Measurements from ENCODE around the gene PTHLH.

Gene PTHLH

GRCh38 chr12:27972721-27973120 is at the start of gene PTHLH:
Gene PTHLH, minus strand, starts transcription at chr12:27972733. Its CDS starts 3,239 bp downstream, at chr12:27969494.
- DNase-seq (ENCODE audit: low read depth in 2 of 2, low spot score in 1 of 2): no peak

- DNase-seq (ENCODE audit: low read depth in 2 of 2, low spot score in 1 of 2): no peak
These were observed 49.2 kb upstream of the PTHLH start for GRCh38 chr12:28021704-28022103.

GRCh38 chr12:28017873-28018255 is 45.3 kb upstream of the PTHLH start:
- no peak for DNase-seq (ENCODE audit: low read depth in 2 of 2, low spot score in 1 of 2)

GRCh38 chr12:28017126-28017872 is 44.8 kb upstream of the PTHLH start:
- no peak for DNase-seq (ENCODE audit: low read depth in 2 of 2, low spot score in 1 of 2)

- DNase-seq (ENCODE audit: low read depth in 2 of 2, low spot score in 1 of 2): no peak
These were observed 42.6 kb upstream of the PTHLH start for GRCh38 chr12:28015165-28015564.

GRCh38 chr12:28014196-28014595 is 41.7 kb upstream of the PTHLH start:
- DNase-seq (ENCODE audit: low read depth in 2 of 2, low spot score in 1 of 2): no peak

GRCh38 chr12:28012333-28012918 is 39.9 kb upstream of the PTHLH start:
- DNase-seq (ENCODE audit: low read depth in 2 of 2, low spot score in 1 of 2): no peak

- no peak for DNase-seq (ENCODE audit: low read depth in 2 of 2, low spot score in 1 of 2)
These were observed 37.5 kb upstream of the PTHLH start for GRCh38 chr12:28010036-28010435.

GRCh38 chr12:27999970-28000369 is 27.4 kb upstream of the PTHLH start:
- no peak for DNase-seq (ENCODE audit: low read depth in 2 of 2, low spot score in 1 of 2)

- DNase-seq (ENCODE audit: low read depth in 2 of 2, low spot score in 1 of 2): no peak
These were observed 27.0 kb upstream of the PTHLH start for GRCh38 chr12:27999521-27999920.

GRCh38 chr12:27998658-27999057 is 26.1 kb upstream of the PTHLH start:
- no peak for DNase-seq (ENCODE audit: low read depth in 2 of 2, low spot score in 1 of 2)

- DNase-seq (ENCODE audit: low read depth in 2 of 2, low spot score in 1 of 2): no peak
These were observed 25.6 kb upstream of the PTHLH start for GRCh38 chr12:27998170-27998569.

GRCh38 chr12:27996761-27997160 is 24.2 kb upstream of the PTHLH start:
- no peak for DNase-seq (ENCODE audit: low read depth in 2 of 2, low spot score in 1 of 2)

- no peak for DNase-seq (ENCODE audit: low read depth in 2 of 2, low spot score in 1 of 2)
These were observed 22.9 kb upstream of the PTHLH start for GRCh38 chr12:27995406-27995805.

GRCh38 chr12:27988594-27989233 is 16.2 kb upstream of the PTHLH start:
- no peak for DNase-seq (ENCODE audit: low read depth in 2 of 2, low spot score in 1 of 2)

- DNase-seq (ENCODE audit: low read depth in 2 of 2, low spot score in 1 of 2): no peak
These were observed 14.8 kb upstream of the PTHLH start for GRCh38 chr12:27987331-27987730.

GRCh38 chr12:27984275-27984674 is 11.7 kb upstream of the PTHLH start:
- no peak for DNase-seq (ENCODE audit: low read depth in 2 of 2, low spot score in 1 of 2)

- DNase-seq (ENCODE audit: low read depth in 2 of 2, low spot score in 1 of 2): no peak
These were observed 10.4 kb upstream of the PTHLH start for GRCh38 chr12:27982951-27983350.

GRCh38 chr12:27982385-27982784 is 9.9 kb upstream of the PTHLH start:
- no peak for DNase-seq (ENCODE audit: low read depth in 2 of 2, low spot score in 1 of 2)

GRCh38 chr12:27981874-27982273 is 9.3 kb upstream of the PTHLH start:
- DNase-seq (ENCODE audit: low read depth in 2 of 2, low spot score in 1 of 2): no peak

- DNase-seq (ENCODE audit: low read depth in 2 of 2, low spot score in 1 of 2): no peak
These were observed 6.6 kb upstream of the PTHLH start for GRCh38 chr12:27979145-27979544.

All from stimulated activated CD8-positive, alpha-beta memory T cell treated with anti-CD3 and anti-CD28 coated beads, Interleukin-4, amount 100 ng/mL, for 1 hour (primary cell).